ENCODE data around the gene SMARCD3. TPM values are rescaled to one million over a fixed set of nuclear protein-coding genes. Genes with fewer than 3 reads are reported as not detected.

Gene SMARCD3
- total and polyA plus RNA-seq, 2 of the 13 experiments (the other 11 are each of a cell fraction or from before 2014, with no cell fraction given) = 0.20 to 0.62 TPM

DNA sequence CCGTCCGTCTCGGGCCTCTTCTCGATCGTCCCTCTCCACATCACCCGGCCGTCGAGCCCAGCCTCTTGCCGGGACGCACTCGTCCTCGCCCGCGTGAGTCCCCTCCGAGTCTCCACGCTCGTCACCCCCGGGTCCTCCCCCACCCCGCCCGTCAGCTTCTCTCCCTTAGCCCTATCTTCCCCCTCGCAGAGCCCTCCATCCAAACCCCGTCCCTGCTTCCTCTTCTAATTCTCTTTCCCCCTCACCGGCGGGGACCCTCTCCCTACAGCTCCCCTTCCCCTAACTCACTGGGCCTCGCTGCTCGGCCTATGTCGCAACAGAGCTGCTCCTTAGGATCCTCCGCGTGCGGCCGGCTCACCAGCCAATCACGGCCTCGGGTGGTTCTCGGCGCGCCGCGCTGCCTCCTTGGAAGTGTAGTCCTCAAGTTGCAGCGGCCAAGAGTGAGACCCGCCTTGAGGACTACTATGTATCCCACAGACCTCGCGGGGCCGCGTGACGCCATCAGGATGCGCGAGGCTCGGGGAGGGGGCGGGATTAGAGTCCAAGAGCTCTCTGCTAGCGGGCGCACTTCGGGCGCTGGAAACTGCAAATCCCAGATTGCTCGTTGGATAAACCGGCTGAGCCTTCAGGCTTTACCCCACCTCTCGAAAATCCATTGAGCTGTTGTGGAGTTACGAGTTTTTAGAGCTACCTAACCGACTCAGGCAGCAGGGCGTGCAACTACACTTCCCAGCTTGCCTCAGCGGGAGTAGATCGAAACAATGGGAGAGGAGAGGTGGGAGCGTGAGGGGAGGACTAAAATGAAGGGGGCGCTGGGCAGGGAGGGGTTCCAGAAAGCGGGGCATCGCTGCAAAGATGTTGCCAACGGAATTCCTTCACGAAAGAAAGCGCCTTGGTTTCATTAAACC is 21.4 kb downstream of the SMARCD3 start, which contains the start of gene ABCF2 (continued):
- TF ChIP-seq NR2C2 (CRISPR knock-in tag; IDR thresholded peaks at IDR 0.05; ENCODE audit: borderline replicate concordance) (peak; percentile 85; the same call in 1 of the 2 replicates), SMARCC2 (IDR thresholded peaks at IDR 0.05) (no peak), ZNF136 (CRISPR knock-in tag; IDR thresholded peaks at IDR 0.05; ENCODE audit: low read depth) (0 out of 2 replicates have a peak, but pooled peaks have one; percentile 47), ZNF501 (CRISPR knock-in tag; IDR thresholded peaks at IDR 0.05) (peak; percentile 76), ZSCAN5A (CRISPR knock-in tag; IDR thresholded peaks at IDR 0.05; ENCODE audit: borderline replicate concordance) (no peak; the same call in 1 of the 2 replicates), ZNF263 (CRISPR knock-in tag; IDR thresholded peaks at IDR 0.05) (peak; percentile 26), ZKSCAN1 (IDR thresholded peaks at IDR 0.05; ENCODE audit: low read length) (no peak; the same call in 1 of the 2 replicates), ZKSCAN5 (CRISPR knock-in tag; IDR thresholded peaks at IDR 0.05) (no peak), RCOR2 (CRISPR knock-in tag; IDR thresholded peaks at IDR 0.05) (no peak), ZNF709 (CRISPR knock-in tag; IDR thresholded peaks at IDR 0.05) (peak; percentile 82), HOXA5 (CRISPR knock-in tag; IDR thresholded peaks at IDR 0.05) (peak; percentile 55), SMAD9 (CRISPR knock-in tag; IDR thresholded peaks at IDR 0.05) (no peak), PITX1 (CRISPR knock-in tag; IDR thresholded peaks at IDR 0.05) (peak; percentile 95), SATB2 (CRISPR knock-in tag; IDR thresholded peaks at IDR 0.05) (no peak), ZNF629 (CRISPR knock-in tag; conservative IDR thresholded peaks at IDR 0.05) (no peak), ZGPAT (CRISPR knock-in tag; IDR thresholded peaks at IDR 0.05) (peak; percentile 71; the same call in 1 of the 2 replicates), HOXA9 (CRISPR knock-in tag; IDR thresholded peaks at IDR 0.05; ENCODE audit: borderline replicate concordance) (no peak), MTERF4 (CRISPR knock-in tag; IDR thresholded peaks at IDR 0.05) (peak; percentile 67; the same call in 1 of the 2 replicates), MATR3 (CRISPR knock-in tag; IDR thresholded peaks at IDR 0.05) (no peak), ZNF329 (CRISPR knock-in tag; IDR thresholded peaks at IDR 0.05; ENCODE audit: low read depth) (no peak)
- TF ChIP-seq, protein P1, sequence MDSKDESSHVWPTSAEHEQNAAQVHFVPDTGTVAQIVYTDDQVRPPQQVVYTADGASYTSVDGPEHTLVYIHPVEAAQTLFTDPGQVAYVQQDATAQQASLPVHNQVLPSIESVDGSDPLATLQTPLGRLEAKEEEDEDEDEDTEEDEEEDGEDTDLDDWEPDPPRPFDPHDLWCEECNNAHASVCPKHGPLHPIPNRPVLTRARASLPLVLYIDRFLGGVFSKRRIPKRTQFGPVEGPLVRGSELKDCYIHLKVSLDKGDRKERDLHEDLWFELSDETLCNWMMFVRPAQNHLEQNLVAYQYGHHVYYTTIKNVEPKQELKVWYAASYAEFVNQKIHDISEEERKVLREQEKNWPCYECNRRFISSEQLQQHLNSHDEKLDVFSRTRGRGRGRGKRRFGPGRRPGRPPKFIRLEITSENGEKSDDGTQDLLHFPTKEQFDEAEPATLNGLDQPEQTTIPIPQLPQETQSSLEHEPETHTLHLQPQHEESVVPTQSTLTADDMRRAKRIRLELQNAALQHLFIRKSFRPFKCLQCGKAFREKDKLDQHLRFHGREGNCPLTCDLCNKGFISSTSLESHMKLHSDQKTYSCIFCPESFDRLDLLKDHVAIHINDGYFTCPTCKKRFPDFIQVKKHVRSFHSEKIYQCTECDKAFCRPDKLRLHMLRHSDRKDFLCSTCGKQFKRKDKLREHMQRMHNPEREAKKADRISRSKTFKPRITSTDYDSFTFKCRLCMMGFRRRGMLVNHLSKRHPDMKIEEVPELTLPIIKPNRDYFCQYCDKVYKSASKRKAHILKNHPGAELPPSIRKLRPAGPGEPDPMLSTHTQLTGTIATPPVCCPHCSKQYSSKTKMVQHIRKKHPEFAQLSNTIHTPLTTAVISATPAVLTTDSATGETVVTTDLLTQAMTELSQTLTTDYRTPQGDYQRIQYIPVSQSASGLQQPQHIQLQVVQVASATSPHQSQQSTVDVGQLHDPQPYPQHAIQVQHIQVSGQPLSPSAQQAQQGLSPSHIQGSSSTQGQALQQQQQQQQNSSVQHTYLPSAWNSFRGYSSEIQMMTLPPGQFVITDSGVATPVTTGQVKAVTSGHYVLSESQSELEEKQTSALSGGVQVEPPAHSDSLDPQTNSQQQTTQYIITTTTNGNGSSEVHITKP (CRISPR knock-in tag; IDR thresholded peaks at IDR 0.05; ENCODE audit: low read depth) = peak; percentile 53; the same call in 1 of the 2 replicates

Measured in HepG2 (cell line).